Measurements from ENCODE around the gene ARCN1. TPM values are rescaled to one million over a fixed set of nuclear protein-coding genes. Genes with fewer than 3 reads are reported as not detected.

Gene ARCN1
- total and polyA plus RNA-seq, 10 donors, result 33.8 to 106 (median 93.3) TPM

GRCh38 chr11:118632577-118633318 lies 60.5 kb downstream of the ARCN1 start:
- no peak overlapping the region for H3K27ac ChIP-seq
- intact Hi-C loops (cut with DNase I; ENCODE audit: low total_unique reads), result no loop called here
- WGBS, 5 donors, result 69 to 87% (median 80%) methylated on average over 8 to 9 of the region's 9 CpGs
- TF ChIP-seq POLR2AphosphoS5 (IDR thresholded peaks at IDR 0.05) (no peak), POLR2A (IDR thresholded peaks at IDR 0.05) (no peak), CTCF (IDR thresholded peaks at IDR 0.05 in 8 of 11, conservative IDR thresholded peaks at IDR 0.05 in 3 of 11) (no peak)
- no peak overlapping the region for H3K4me3 ChIP-seq
- DNase-seq, result no peak
- peaks cover 0 to 31% (median 13%) of the 10 kb centered on the region in 6 donors for H3K4me1 ChIP-seq
- peaks cover 0 to 97% (median 30%) of the 10 kb centered on the region in 6 donors for H3K36me3 ChIP-seq
- H3K27me3 ChIP-seq (replicated peaks in 1 of 7), result peaks cover 0 to 11% (median 0%) of the 10 kb centered on the region in 7 donors
- H3K9me3 ChIP-seq, result no peaks in the 10 kb centered on the region

DNA sequence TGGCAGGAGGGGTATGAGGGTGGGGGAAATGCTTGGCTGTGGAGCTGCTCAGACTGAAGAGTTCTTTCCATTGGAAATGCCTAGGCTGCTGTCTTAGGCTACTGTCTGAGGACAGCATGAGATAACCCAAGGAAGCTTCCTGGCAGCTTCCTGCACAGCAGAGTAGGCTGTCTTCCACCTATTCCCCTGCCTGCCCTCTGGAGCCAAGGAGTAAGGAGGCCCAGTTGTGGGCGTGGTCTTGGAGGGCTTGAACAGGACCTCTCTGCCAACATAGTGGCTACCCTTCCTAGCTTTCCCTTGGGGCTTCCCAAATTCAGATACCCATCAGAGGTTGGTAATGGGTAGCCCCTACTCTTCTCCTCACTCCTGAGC lies 61.1 kb downstream of the ARCN1 start:
- 63 to 86% (median 72%) methylated on average over 1 of the region's 1 CpG for WGBS, 5 donors
- no peak for DNase-seq
- Histone ChIP-seq H3K4me3 (no peak overlapping the region), H3K36me3 (peaks cover 0 to 97% (median 25%) of the 10 kb centered on the region in 6 donors), H3K4me1 (peaks cover 0 to 31% (median 13%) of the 10 kb centered on the region in 6 donors), H3K9me3 (no peaks in the 10 kb centered on the region), H3K27ac (no peak overlapping the region), H3K27me3 (replicated peaks in 1 of 7) (peaks cover 0 to 11% (median 0%) of the 10 kb centered on the region in 7 donors)
- intact Hi-C loops (cut with DNase I; ENCODE audit: low total_unique reads), result no loop called here
- no peak for TF ChIP-seq POLR2AphosphoS5 (IDR thresholded peaks at IDR 0.05)
- no peak for TF ChIP-seq CTCF (IDR thresholded peaks at IDR 0.05 in 8 of 11, conservative IDR thresholded peaks at IDR 0.05 in 3 of 11)
- no peak for TF ChIP-seq POLR2A (IDR thresholded peaks at IDR 0.05)

- Histone ChIP-seq H3K4me1 (peaks cover 0 to 31% (median 13%) of the 10 kb centered on the region in 6 donors), H3K9me3 (no peaks in the 10 kb centered on the region), H3K27ac (peak overlapping the region in 2 of 8 donors; percentile 1 to 42), H3K4me3 (no peak overlapping the region), H3K36me3 (peaks cover 0 to 97% (median 21%) of the 10 kb centered on the region in 6 donors), H3K27me3 (replicated peaks in 1 of 7) (peaks cover 0 to 11% (median 0%) of the 10 kb centered on the region in 7 donors)
- no peak for TF ChIP-seq POLR2A (IDR thresholded peaks at IDR 0.05)
- no peak for TF ChIP-seq POLR2AphosphoS5 (IDR thresholded peaks at IDR 0.05)
- TF ChIP-seq CTCF (IDR thresholded peaks at IDR 0.05 in 8 of 11, conservative IDR thresholded peaks at IDR 0.05 in 3 of 11), result no peak
- intact Hi-C loops (cut with DNase I; ENCODE audit: low total_unique reads), result no loop called here
- DNase-seq, result no peak
- 66 to 88% (median 69%) methylated on average over 4 of the region's 4 CpGs for whole genome bisulfite sequencing, 5 donors
Observed at GRCh38 chr11:118633979-118634378, 61.8 kb downstream of the ARCN1 start.

DNA sequence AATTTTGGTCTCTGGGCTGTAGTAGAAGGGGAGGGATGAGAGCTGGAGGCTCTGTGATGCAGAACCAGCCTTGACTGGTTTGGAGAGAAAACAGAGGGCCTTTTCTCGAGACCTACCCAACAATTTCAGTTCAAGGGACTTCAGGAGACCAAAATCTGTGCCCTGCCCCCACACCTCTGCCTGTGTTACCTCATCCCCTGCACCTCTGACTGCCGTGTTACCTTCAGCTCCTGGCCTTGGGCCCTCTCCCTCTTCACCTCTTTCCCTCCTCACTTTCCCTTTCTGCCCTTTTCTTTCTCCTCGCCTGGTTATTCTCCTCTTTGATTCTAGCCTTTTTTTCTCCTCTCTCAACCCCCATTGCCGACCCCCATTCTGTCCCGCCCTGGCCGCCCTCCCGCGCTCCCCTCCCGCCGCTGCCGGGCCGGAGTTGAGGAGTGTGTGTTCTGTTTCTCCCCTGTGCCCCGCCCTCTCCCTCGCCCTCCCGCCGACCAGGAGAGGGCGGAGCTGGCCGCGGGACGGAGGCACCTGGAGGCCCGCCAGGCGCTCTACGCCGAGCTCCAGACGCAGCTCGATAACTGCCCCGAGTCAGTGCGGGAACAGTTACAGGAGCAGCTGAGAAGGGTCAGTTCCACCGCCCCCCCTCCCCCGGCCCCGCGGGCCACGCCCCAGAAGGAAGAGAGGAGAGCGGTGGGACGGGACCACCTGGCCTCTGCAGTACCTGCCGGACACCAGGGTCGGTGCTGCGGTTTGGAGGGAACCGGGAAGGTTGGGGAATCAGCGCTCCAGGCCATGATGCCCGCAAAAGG lies 62.4 kb downstream of the ARCN1 start:
- Histone ChIP-seq H3K27ac (peak overlapping the region in 5 of 8 donors; percentile 1 to 42 (median 4)), H3K4me1 (peaks cover 0 to 29% (median 13%) of the 10 kb centered on the region in 6 donors), H3K9me3 (no peaks in the 10 kb centered on the region), H3K27me3 (replicated peaks in 1 of 7) (peaks cover 0 to 11% (median 0%) of the 10 kb centered on the region in 7 donors), H3K36me3 (peaks cover 0 to 97% (median 20%) of the 10 kb centered on the region in 6 donors), H3K4me3 (peak overlapping the region in 1 of 8 donors; percentile 50)
- 52 to 77% (median 56%) methylated on average over 36 to 41 of the region's 41 CpGs for WGBS, 5 donors
- intact Hi-C loops (cut with DNase I; ENCODE audit: low total_unique reads), result no loop called here
- TF ChIP-seq POLR2AphosphoS5 (IDR thresholded peaks at IDR 0.05) (peak in 2 of 3 donors; percentile 38 to 58), POLR2A (IDR thresholded peaks at IDR 0.05) (no peak), CTCF (IDR thresholded peaks at IDR 0.05 in 8 of 11, conservative IDR thresholded peaks at IDR 0.05 in 3 of 11) (peak in 1 of 11 experiments; percentile 12)
- DNase-seq, result no peak

Measured in spleen (tissue), 11 donors.